K562 (cell line): ENCODE data around the gene ZNF500. TPM values are rescaled to one million over a fixed set of nuclear protein-coding genes. Genes with fewer than 3 reads are reported as not detected.
A peak's percentile ranks its signal among the peaks of the same experiment; 100 is the strongest.

Experiments used
- BACH1 ChIP-seq: fragments of 200-800 bp; sonication (Bioruptor generic); IDR thresholded peaks from 2 replicates; pipeline ENCODE4 v1.6.1; 2016; ENCODE audit warnings: missing genetic modification characterization, missing compliant biosample characterization
- CAMTA2 ChIP-seq: fragments of 250-450 bp; sonication (Bioruptor Pico); conservative IDR thresholded peaks from 2 replicates; pipeline ENCODE4 v1.5.1; 2022
- CREB1 ChIP-seq, 2 experiments: sonication (generic) in 1 of 2; formaldehyde crosslinking in 1 of 2; IDR thresholded peaks; 2 replicates each; pipeline versions ENCODE4 v1.6.1 to v1.8.0; 2012 to 2022; ENCODE audit warnings: inconsistent platforms in 1 of 2, mild to moderate bottlenecking in 1 of 2, missing genetic modification reagents in 1 of 2, moderate library complexity in 1 of 2
- CREB5 ChIP-seq: fragments of 250-450 bp; sonication (Bioruptor Pico); IDR thresholded peaks from 2 replicates; pipeline ENCODE4 v1.5.0; 2020; ENCODE audit warnings: mild to moderate bottlenecking
- DNMT1 ChIP-seq: fragments of 450-650 bp; IDR thresholded peaks from 2 replicates; pipeline ENCODE4 v1.6.1; 2016; ENCODE audit warnings: antibody characterized with exemption, mild to moderate bottlenecking
- EP400 ChIP-seq: fragments of 450-650 bp; IDR thresholded peaks from 2 replicates; pipeline ENCODE4 v1.6.1; 2017; ENCODE audit warnings: antibody characterized with exemption, mild to moderate bottlenecking, moderate library complexity
- ESRRA ChIP-seq: fragments of 450-650 bp; IDR thresholded peaks from 2 replicates; pipeline ENCODE4 v1.6.1; 2014; ENCODE audit warnings: low read depth, mild to moderate bottlenecking, moderate library complexity, borderline replicate concordance
- FOXJ2 ChIP-seq: fragments of 200-800 bp; sonication (Bioruptor generic); IDR thresholded peaks from 2 replicates; pipeline ENCODE4 v1.6.1; 2016; ENCODE audit warnings: missing genetic modification characterization, missing compliant biosample characterization
- FOXP1 ChIP-seq: sonication (generic); formaldehyde crosslinking; IDR thresholded peaks from 2 replicates; pipeline ENCODE4 v1.8.0; 2022; ENCODE audit warnings: mild to moderate bottlenecking, missing genetic modification reagents
- HMBOX1 ChIP-seq: sonication (generic); IDR thresholded peaks from 2 replicates; pipeline ENCODE4 v1.6.1; 2016
- IRF1 ChIP-seq: sonication (generic); formaldehyde crosslinking; IDR thresholded peaks from 2 replicates; pipeline ENCODE4 v1.8.0; 2022; ENCODE audit warnings: missing genetic modification reagents, mild to moderate bottlenecking, borderline replicate concordance
- MBD2 ChIP-seq: sonication (generic); IDR thresholded peaks from 2 replicates; pipeline ENCODE4 v1.6.1; 2016; ENCODE audit warnings: low read depth, borderline replicate concordance
- MITF ChIP-seq: IDR thresholded peaks from 2 replicates; pipeline ENCODE4 v1.6.1; 2014; ENCODE audit warnings: antibody characterized with exemption
- MTA2 ChIP-seq: fragments of 450-650 bp; IDR thresholded peaks from 2 replicates; pipeline ENCODE4 v1.6.1; 2016; ENCODE audit warnings: low read depth
- NBN ChIP-seq: fragments of 450-650 bp; IDR thresholded peaks from 2 replicates; pipeline ENCODE4 v1.6.1; 2016; ENCODE audit warnings: low read depth, mild to moderate bottlenecking
- NFE2L1 ChIP-seq: fragments of 450-650 bp; IDR thresholded peaks from 2 replicates; pipeline ENCODE4 v1.6.1; 2016; ENCODE audit warnings: missing genetic modification characterization, low read depth, mild to moderate bottlenecking, missing compliant biosample characterization, moderate library complexity, borderline replicate concordance
- NONO ChIP-seq, 2 experiments: fragments of 200-400 bp in 1 of 2; fragments of 450-650 bp in 1 of 2; formaldehyde crosslinking in 1 of 2; IDR thresholded peaks; 2 replicates each; pipeline ENCODE4 v1.6.1; 2017; ENCODE audit warnings: low read depth in 2 of 2, mild to moderate bottlenecking in 2 of 2, moderate library complexity in 2 of 2, low read length in 1 of 2
- THAP7 ChIP-seq: fragments of 250-450 bp; sonication (Bioruptor Pico); IDR thresholded peaks from 2 replicates; pipeline ENCODE4 v1.5.0; 2021
- THRAP3 ChIP-seq: fragments of 450-650 bp; IDR thresholded peaks from 2 replicates; pipeline ENCODE4 v1.6.1; 2016; ENCODE audit warnings: mild to moderate bottlenecking, inconsistent platforms, borderline replicate concordance
- TSC22D4 ChIP-seq: fragments of 450-650 bp; IDR thresholded peaks from 2 replicates; pipeline ENCODE4 v1.6.1; 2016; ENCODE audit warnings: missing genetic modification characterization, missing biosample characterization, control low read depth
- ZBED1 ChIP-seq: IDR thresholded peaks from 2 replicates; pipeline ENCODE4 v1.6.1; 2014
- ZNF121 ChIP-seq: sonication (generic); formaldehyde crosslinking; conservative IDR thresholded peaks from 2 replicates; pipeline ENCODE4 v1.8.0; 2022; ENCODE audit warnings: missing genetic modification reagents
- ZNF212 ChIP-seq: fragments of 450-650 bp; formaldehyde crosslinking; IDR thresholded peaks from 2 replicates; pipeline ENCODE4 v1.4.0; 2020; ENCODE audit warnings: mild to moderate bottlenecking
- ZNF41 ChIP-seq: fragments of 250-450 bp; sonication (Bioruptor Pico); conservative IDR thresholded peaks from 2 replicates; pipeline ENCODE4 v1.4.0; 2020; ENCODE audit warnings: mild to moderate bottlenecking
- ZNF507 ChIP-seq: conservative IDR thresholded peaks from 2 replicates; pipeline ENCODE4 v1.6.1; 2017; ENCODE audit warnings: missing genetic modification characterization, missing compliant biosample characterization
- ZSCAN32 ChIP-seq: fragments of 450-650 bp; formaldehyde crosslinking; IDR thresholded peaks from 2 replicates; pipeline ENCODE4 v1.4.0; 2020; ENCODE audit warnings: mild to moderate bottlenecking, moderate library complexity
- polyA plus RNA-seq, 8 experiments: library from polyadenylated mRNA; depleted of rRNA in 4 of 8; stranded (reverse) in 5 of 8; unstranded in 3 of 8; fragments of >200 nt; fragmentation: Nextera tagmentation in 2 of 8; fragmentation: Illumina TruSeq in 1 of 8; extraction: Ambion mirVana in 2 of 8; extraction: Trizol in 1 of 8; gene quantifications; 2 replicates each; pipeline versions ENCODE4 v1.2.1 to v1.2.3, GENCODE V29; 2011 to 2014; ENCODE audit warnings: inconsistent platforms in 1 of 8, missing spikeins in 1 of 8
- total RNA-seq, 7 experiments: library from RNA; depleted of rRNA in 6 of 7; stranded (reverse); fragments of >200 nt in 6 of 7; fragmentation: Illumina TruSeq in 2 of 7; extraction: Trizol in 2 of 7; gene quantifications; 2 replicates each; pipeline versions ENCODE4 v1.2.1 to v1.2.3, GENCODE V29; 2011 to 2021; ENCODE audit warnings: low replicate concordance in 1 of 7

ZNF500 gene
- total and polyA plus RNA-seq, 9 of the 15 experiments (the other 6 are each of a cell fraction or from before 2014, with no cell fraction given), result 0.80 to 20.8 (median 5.3) TPM

- TF ChIP-seq NONO (IDR thresholded peaks at IDR 0.05; ENCODE audit: low read depth in 2 of 2, low read length in 1 of 2), result no peak
- TF ChIP-seq NFE2L1, result no peak
- peak; percentile 69; the same call in 1 of the 2 replicates for TF ChIP-seq MBD2
- TF ChIP-seq ZNF41 (CRISPR knock-in tag), result no peak
- no peak for TF ChIP-seq IRF1 (CRISPR knock-in tag)
- TF ChIP-seq THAP7 (CRISPR knock-in tag), result no peak
- no peak for TF ChIP-seq DNMT1
- TF ChIP-seq ZBED1, result no peak
- no peak for TF ChIP-seq HMBOX1
- TF ChIP-seq EP400, result peak; percentile 82; the same call in 1 of the 2 replicates
- no peak for TF ChIP-seq MITF
- no peak for TF ChIP-seq ZNF507 (tag)
- TF ChIP-seq ZSCAN32, result no peak
- peak; percentile 54; the same call in 1 of the 2 replicates for TF ChIP-seq MTA2
- no peak for TF ChIP-seq NBN
- no peak for TF ChIP-seq FOXP1 (CRISPR knock-in tag)
- TF ChIP-seq CREB5 (CRISPR knock-in tag), result no peak
- no peak for TF ChIP-seq FOXJ2 (tag)
- no peak for TF ChIP-seq ZNF121 (CRISPR knock-in tag)
- TF ChIP-seq CREB1 (IDR thresholded peaks at IDR 0.05), result peak; percentile 16; the same call in 1 of the 2 replicates
- peak; percentile 83 for TF ChIP-seq CREB1 (CRISPR knock-in tag; IDR thresholded peaks at IDR 0.05)
- no peak for TF ChIP-seq CAMTA2 (CRISPR knock-in tag)
- no peak for TF ChIP-seq BACH1 (tag)
- TF ChIP-seq ESRRA, result peak; percentile 46; the same call in 1 of the 2 replicates
- TF ChIP-seq THRAP3, result no peak
- TF ChIP-seq ZNF212 (CRISPR knock-in tag), result no peak
- no peak for TF ChIP-seq TSC22D4 (tag)
These were observed 32.8 kb downstream of the ZNF500 start, which contains the start of the genes ANKS3 and DNAAF8 (continued) for GRCh38 chr16:4734063-4734729.
